ENCODE results near the gene OSBPL6. TPM values are rescaled to one million over a fixed set of nuclear protein-coding genes. Genes with fewer than 3 reads are reported as not detected.

OSBPL6 gene
- total and polyA plus RNA-seq, 4 donors, result 1.3 to 3.3 (median 2.2) TPM

DNA sequence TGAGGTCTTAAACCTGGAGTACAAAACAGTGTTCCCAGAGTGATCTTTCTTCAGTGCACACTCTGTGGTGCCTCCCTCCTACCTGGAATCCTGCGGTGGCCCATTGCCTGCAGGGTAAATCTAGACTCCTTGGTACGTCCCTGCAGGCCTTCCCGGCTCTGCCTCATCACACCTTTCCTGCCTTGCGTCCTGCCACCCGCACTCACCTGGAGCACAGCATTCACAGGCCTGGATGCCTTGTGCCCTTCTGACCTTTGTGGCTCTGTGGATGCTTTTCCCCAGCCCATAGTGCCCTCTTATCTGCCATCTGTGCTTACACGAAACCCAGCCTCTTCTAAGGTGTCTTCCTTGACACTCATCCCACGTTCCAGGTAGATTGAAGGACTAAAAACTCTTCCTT lies 194.0 kb downstream of the OSBPL6 start (continued):
- TF ChIP-seq, protein P1, sequence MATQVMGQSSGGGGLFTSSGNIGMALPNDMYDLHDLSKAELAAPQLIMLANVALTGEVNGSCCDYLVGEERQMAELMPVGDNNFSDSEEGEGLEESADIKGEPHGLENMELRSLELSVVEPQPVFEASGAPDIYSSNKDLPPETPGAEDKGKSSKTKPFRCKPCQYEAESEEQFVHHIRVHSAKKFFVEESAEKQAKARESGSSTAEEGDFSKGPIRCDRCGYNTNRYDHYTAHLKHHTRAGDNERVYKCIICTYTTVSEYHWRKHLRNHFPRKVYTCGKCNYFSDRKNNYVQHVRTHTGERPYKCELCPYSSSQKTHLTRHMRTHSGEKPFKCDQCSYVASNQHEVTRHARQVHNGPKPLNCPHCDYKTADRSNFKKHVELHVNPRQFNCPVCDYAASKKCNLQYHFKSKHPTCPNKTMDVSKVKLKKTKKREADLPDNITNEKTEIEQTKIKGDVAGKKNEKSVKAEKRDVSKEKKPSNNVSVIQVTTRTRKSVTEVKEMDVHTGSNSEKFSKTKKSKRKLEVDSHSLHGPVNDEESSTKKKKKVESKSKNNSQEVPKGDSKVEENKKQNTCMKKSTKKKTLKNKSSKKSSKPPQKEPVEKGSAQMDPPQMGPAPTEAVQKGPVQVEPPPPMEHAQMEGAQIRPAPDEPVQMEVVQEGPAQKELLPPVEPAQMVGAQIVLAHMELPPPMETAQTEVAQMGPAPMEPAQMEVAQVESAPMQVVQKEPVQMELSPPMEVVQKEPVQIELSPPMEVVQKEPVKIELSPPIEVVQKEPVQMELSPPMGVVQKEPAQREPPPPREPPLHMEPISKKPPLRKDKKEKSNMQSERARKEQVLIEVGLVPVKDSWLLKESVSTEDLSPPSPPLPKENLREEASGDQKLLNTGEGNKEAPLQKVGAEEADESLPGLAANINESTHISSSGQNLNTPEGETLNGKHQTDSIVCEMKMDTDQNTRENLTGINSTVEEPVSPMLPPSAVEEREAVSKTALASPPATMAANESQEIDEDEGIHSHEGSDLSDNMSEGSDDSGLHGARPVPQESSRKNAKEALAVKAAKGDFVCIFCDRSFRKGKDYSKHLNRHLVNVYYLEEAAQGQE (IDR thresholded peaks at IDR 0.05), result no peak
- no peak for TF ChIP-seq FOXA2 (IDR thresholded peaks at IDR 0.05)
- TF ChIP-seq, protein P2, sequence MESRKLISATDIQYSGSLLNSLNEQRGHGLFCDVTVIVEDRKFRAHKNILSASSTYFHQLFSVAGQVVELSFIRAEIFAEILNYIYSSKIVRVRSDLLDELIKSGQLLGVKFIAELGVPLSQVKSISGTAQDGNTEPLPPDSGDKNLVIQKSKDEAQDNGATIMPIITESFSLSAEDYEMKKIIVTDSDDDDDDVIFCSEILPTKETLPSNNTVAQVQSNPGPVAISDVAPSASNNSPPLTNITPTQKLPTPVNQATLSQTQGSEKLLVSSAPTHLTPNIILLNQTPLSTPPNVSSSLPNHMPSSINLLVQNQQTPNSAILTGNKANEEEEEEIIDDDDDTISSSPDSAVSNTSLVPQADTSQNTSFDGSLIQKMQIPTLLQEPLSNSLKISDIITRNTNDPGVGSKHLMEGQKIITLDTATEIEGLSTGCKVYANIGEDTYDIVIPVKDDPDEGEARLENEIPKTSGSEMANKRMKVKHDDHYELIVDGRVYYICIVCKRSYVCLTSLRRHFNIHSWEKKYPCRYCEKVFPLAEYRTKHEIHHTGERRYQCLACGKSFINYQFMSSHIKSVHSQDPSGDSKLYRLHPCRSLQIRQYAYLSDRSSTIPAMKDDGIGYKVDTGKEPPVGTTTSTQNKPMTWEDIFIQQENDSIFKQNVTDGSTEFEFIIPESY (IDR thresholded peaks at IDR 0.05), result no peak
- TF ChIP-seq GABPA (IDR thresholded peaks at IDR 0.05 in 1 of 2, conservative IDR thresholded peaks at IDR 0.05 in 1 of 2), result no peak
- no peak for TF ChIP-seq HNF4A (conservative IDR thresholded peaks at IDR 0.05)
- no peak for TF ChIP-seq SP1 (IDR thresholded peaks at IDR 0.05)
- TF ChIP-seq RAD21 (IDR thresholded peaks at IDR 0.05), result no peak
- no peak for TF ChIP-seq JUND (IDR thresholded peaks at IDR 0.05)

DNA sequence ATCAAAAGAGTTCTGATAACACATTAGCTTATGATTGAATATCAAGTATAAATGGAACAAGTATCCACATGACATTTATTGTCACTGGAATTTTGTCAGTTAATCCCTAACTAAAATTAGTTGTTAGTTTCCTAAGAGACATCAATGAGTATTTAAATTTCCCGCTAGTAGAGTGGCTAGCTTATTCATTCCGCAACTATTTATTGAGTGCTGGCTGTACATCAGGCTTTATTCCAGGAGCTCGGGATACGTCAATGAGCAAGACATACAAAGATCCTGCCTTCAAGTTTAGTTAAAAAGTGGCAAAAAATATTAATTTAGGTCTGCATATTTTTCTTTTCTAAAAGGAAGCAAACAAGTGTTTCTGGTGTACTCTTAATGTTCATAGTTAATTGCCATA lies 197.4 kb downstream of the OSBPL6 start:
- WGBS, result 94% methylated on average over 4 of the region's 4 CpGs
- DNase-seq (ENCODE audit: low spot score), result no peak
- no peaks in the 10 kb centered on the region for H3K9me3 ChIP-seq (ENCODE audit: control insufficient read depth in 4 of 4, low read length in 3 of 4)
- no peak overlapping the region for H3K9ac ChIP-seq (ENCODE audit: low read depth in 1 of 2, low read length in 2 of 2)
- H3K36me3 ChIP-seq (ENCODE audit: control insufficient read depth in 4 of 4, insufficient read depth in 3 of 4, low read depth in 1 of 4, low read length in 3 of 4), result peaks cover 0 to 10% (median 5%) of the 10 kb centered on the region in 4 donors
- H3K4me3 ChIP-seq (ENCODE audit: low read depth in 1 of 3, low read length in 3 of 3), result no peak overlapping the region
- no peaks in the 10 kb centered on the region for H3K27me3 ChIP-seq (ENCODE audit: control insufficient read depth in 4 of 4, insufficient read depth in 4 of 4, low read length in 3 of 4)
- H3K4me1 ChIP-seq (ENCODE audit: control insufficient read depth in 4 of 4, insufficient read depth in 4 of 4, low read length in 3 of 4), result no peaks in the 10 kb centered on the region
- no peak overlapping the region for H3K27ac ChIP-seq (ENCODE audit: low read depth in 1 of 2, low read length in 2 of 2)
- TF ChIP-seq, protein P3, sequence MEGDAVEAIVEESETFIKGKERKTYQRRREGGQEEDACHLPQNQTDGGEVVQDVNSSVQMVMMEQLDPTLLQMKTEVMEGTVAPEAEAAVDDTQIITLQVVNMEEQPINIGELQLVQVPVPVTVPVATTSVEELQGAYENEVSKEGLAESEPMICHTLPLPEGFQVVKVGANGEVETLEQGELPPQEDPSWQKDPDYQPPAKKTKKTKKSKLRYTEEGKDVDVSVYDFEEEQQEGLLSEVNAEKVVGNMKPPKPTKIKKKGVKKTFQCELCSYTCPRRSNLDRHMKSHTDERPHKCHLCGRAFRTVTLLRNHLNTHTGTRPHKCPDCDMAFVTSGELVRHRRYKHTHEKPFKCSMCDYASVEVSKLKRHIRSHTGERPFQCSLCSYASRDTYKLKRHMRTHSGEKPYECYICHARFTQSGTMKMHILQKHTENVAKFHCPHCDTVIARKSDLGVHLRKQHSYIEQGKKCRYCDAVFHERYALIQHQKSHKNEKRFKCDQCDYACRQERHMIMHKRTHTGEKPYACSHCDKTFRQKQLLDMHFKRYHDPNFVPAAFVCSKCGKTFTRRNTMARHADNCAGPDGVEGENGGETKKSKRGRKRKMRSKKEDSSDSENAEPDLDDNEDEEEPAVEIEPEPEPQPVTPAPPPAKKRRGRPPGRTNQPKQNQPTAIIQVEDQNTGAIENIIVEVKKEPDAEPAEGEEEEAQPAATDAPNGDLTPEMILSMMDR (IDR thresholded peaks at IDR 0.05; ENCODE audit: low read depth, low read length, missing input control), result no peak
- no peak for TF ChIP-seq RAD21 (IDR thresholded peaks at IDR 0.05)
- TF ChIP-seq GABPA (IDR thresholded peaks at IDR 0.05 in 1 of 2, conservative IDR thresholded peaks at IDR 0.05 in 1 of 2), result no peak
- TF ChIP-seq TAF1 (conservative IDR thresholded peaks at IDR 0.05), result no peak
- TF ChIP-seq FOXA2 (IDR thresholded peaks at IDR 0.05), result no peak
- no peak for TF ChIP-seq EGR1 (IDR thresholded peaks at IDR 0.05; ENCODE audit: low read depth in 2 of 2)
- TF ChIP-seq, protein P4, sequence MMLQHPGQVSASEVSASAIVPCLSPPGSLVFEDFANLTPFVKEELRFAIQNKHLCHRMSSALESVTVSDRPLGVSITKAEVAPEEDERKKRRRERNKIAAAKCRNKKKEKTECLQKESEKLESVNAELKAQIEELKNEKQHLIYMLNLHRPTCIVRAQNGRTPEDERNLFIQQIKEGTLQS (IDR thresholded peaks at IDR 0.05), result no peak
- TF ChIP-seq, protein P1 (IDR thresholded peaks at IDR 0.05), result no peak
- no peak for TF ChIP-seq YY1 (IDR thresholded peaks at IDR 0.05)

All from liver (tissue), 9 donors.